SIG-M5 (cell line): ENCODE results near the gene MEMO1.
"Not testable (repeated sequence)": the region's sequence is repeated elsewhere in the genome, so short reads cannot be mapped to it uniquely, and the experiment has no call there.

Experiments used
- DNase-seq: peaks from one replicate; lab custom pipeline; 2025; lab: John Stamatoyannopoulos, UW

Gene MEMO1

GRCh38 chr2:32010670-32011484 lies at the start of gene MEMO1:
Gene MEMO1, minus strand, starts transcription at chr2:32011008. Its CDS starts 761 bp downstream, at chr2:32010247.
- peak; percentile 91 for DNase-seq

- no peak for DNase-seq
Observed at GRCh38 chr2:32060266-32060665, 49.5 kb upstream of the MEMO1 start.

- no peak for DNase-seq
Observed at GRCh38 chr2:32058130-32058529, 47.3 kb upstream of the MEMO1 start.

- not testable (repeated sequence) for DNase-seq
Observed at GRCh38 chr2:32054583-32054982, 43.8 kb upstream of the MEMO1 start.

- DNase-seq, result no peak
Observed at GRCh38 chr2:32051836-32052439, 41.1 kb upstream of the MEMO1 start.

GRCh38 chr2:32043561-32043960 lies 32.8 kb upstream of the MEMO1 start:
- no peak for DNase-seq

GRCh38 chr2:32039447-32040219 lies 28.8 kb upstream of the MEMO1 start, which contains the start of gene DPY30:
Gene DPY30, minus strand, starts transcription at chr2:32039805. Its CDS starts 349 bp downstream, at chr2:32039456.
- DNase-seq, result peak; percentile 66

GRCh38 chr2:32034198-32034887 lies 23.5 kb upstream of the MEMO1 start:
- not testable (repeated sequence) for DNase-seq

GRCh38 chr2:32018789-32019482 lies 8.1 kb upstream of the MEMO1 start:
- DNase-seq, result not testable (repeated sequence)

- DNase-seq, result no peak
Observed at GRCh38 chr2:32012872-32013271, 2.1 kb upstream of the MEMO1 start.

- no peak for DNase-seq
Observed at GRCh38 chr2:32011485-32011960, 715 bp upstream of the MEMO1 start.

GRCh38 chr2:32010280-32010669 lies 533 bp downstream of the MEMO1 start:
- DNase-seq, result not testable (repeated sequence)

- no peak for DNase-seq
Observed at GRCh38 chr2:32009516-32010256, 1.1 kb downstream of the MEMO1 start.

- no peak for DNase-seq
Observed at GRCh38 chr2:32008805-32009515, 1.8 kb downstream of the MEMO1 start.

GRCh38 chr2:32007121-32007391 lies 3.8 kb downstream of the MEMO1 start:
- no peak for DNase-seq

- DNase-seq, result no peak
Observed at GRCh38 chr2:32005371-32005976, 5.3 kb downstream of the MEMO1 start.

- no peak for DNase-seq
Observed at GRCh38 chr2:32003791-32004190, 7.0 kb downstream of the MEMO1 start.

GRCh38 chr2:32002406-32002805 lies 8.4 kb downstream of the MEMO1 start:
- DNase-seq, result no peak

GRCh38 chr2:31999438-31999837 lies 11.4 kb downstream of the MEMO1 start:
- DNase-seq, result no peak
